ENCODE results near the gene GRID2.
"Not testable (repeated sequence)": the region's sequence is repeated elsewhere in the genome, so short reads cannot be mapped to it uniquely, and the experiment has no call there.

The GRID2 gene

GRCh38 chr4:92270908-92271307 is 32.9 kb upstream of the GRID2 start:
- peak overlapping the region; percentile 34 for H3K9ac ChIP-seq (ENCODE audit: low read depth, low read length)
- H3K4me1 ChIP-seq (ENCODE audit: insufficient read depth, low read length): peaks cover 2% of the 10 kb centered on the region; the same call in 1 of the 2 replicates
- H3K9me3 ChIP-seq (ENCODE audit: control insufficient read depth, insufficient read depth, low read length): no peaks in the 10 kb centered on the region
- peaks cover 45% of the 10 kb centered on the region for H3K36me3 ChIP-seq (ENCODE audit: insufficient read depth, low read length)

- peaks cover 48% of the 10 kb centered on the region for H3K36me3 ChIP-seq (ENCODE audit: insufficient read depth, low read length)
- peak overlapping the region; percentile 34 for H3K9ac ChIP-seq (ENCODE audit: low read depth, low read length)
- not testable (repeated sequence) for H3K4me1 ChIP-seq (ENCODE audit: insufficient read depth, low read length); H3K9me3 ChIP-seq (ENCODE audit: control insufficient read depth, insufficient read depth, low read length)
Measured at GRCh38 chr4:92271551-92271950, 32.2 kb upstream of the GRID2 start.

DNA sequence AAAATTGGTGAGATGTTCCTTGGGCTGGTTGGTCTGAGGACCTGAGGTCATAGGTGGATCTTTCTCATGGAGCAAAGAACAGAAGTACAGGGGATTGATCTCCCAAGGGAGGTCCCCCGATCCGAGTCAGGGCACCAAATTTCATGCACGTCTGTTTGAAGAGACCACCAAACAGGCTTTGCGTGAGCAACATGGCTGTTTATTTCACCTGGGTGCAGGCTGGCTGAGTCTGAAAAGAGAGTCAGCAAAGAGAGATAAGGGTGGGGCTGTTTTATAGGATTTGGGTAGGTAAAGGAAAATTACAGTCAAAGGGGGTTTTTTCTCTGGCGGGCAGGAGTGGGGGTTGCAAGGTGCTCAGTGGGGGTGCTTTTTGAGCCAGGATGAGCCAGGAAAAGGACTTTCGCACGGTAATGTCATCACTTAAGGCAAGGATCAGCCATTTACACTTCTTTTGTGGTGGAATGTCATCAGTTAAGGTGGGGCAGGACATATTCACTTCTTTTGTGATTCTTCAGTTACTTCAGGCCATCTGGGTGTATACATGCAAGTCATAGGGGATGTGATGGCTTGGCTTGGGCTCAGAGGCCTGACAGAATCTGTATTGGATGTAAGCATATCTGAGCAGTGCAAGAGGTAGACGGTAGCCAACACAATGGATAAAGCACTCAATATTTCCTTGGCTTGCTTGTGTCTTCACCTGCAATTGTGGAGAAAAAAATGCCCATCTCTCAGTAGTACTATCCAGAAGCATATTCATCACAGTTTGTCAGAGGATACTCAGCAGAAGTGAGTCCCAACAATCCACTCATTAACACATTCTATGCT is 26.5 kb upstream of the GRID2 start:
- not testable (repeated sequence) for H3K9me3 ChIP-seq (ENCODE audit: control insufficient read depth, insufficient read depth, low read length); H3K4me1 ChIP-seq (ENCODE audit: insufficient read depth, low read length)
- Histone ChIP-seq H3K9ac (ENCODE audit: low read depth, low read length) (peak overlapping the region; percentile 79), H3K36me3 (ENCODE audit: insufficient read depth, low read length) (peaks cover 20% of the 10 kb centered on the region)

- H3K4me1 ChIP-seq (ENCODE audit: insufficient read depth, low read length): no peaks in the 10 kb centered on the region; the same call in 1 of the 2 replicates
- no peaks in the 10 kb centered on the region for H3K9me3 ChIP-seq (ENCODE audit: control insufficient read depth, insufficient read depth, low read length)
- peaks cover 10% of the 10 kb centered on the region for H3K36me3 ChIP-seq (ENCODE audit: insufficient read depth, low read length)
- no peak overlapping the region for H3K9ac ChIP-seq (ENCODE audit: low read depth, low read length)
Measured at GRCh38 chr4:92279296-92279695, 24.5 kb upstream of the GRID2 start.

DNA sequence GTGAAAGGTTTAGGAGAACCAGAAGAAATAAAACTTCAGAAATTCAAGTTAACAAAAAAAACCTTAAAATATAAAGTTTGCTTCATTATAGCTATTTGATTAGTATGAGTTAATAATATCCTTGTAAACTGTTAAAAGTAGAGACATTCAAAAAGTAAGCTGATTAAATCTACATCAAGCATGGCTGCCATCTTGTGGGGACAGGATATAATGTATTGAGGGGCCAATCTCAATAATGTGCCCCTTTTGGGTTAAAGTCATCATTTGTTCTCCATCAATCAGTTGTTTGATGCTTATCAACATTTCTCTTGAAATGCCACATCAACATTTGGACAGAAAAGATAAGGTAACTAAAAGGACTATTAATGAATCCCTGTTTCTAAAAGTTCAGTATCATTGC is 4.6 kb upstream of the GRID2 start:
- Histone ChIP-seq H3K9ac (ENCODE audit: low read depth, low read length) (no peak overlapping the region), H3K9me3 (ENCODE audit: control insufficient read depth, insufficient read depth, low read length) (no peaks in the 10 kb centered on the region), H3K4me1 (ENCODE audit: insufficient read depth, low read length) (peaks cover 23% of the 10 kb centered on the region), H3K36me3 (ENCODE audit: insufficient read depth, low read length) (no peaks in the 10 kb centered on the region)

DNA sequence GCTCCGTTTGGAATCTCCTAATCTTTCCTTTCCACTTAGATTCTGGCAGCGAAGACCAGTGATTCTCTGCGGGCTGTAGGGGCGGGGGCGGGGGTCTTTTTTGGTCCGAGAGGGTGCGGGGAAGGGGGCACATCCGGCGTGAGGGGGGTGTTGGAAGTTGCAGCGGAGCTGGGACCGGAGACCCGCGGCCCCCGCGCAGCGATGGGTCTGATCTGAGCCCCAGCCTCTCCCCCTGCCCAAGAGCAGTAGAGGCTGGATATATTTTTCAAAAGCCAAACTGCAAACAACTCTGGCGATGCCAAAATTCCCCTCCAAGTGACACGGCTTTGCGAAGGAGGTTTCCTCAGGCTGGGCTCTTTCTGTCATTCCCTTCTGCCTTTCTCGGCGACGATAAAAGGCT is 355 bp downstream of the GRID2 start:
- Histone ChIP-seq H3K36me3 (ENCODE audit: insufficient read depth, low read length) (no peaks in the 10 kb centered on the region), H3K9me3 (ENCODE audit: control insufficient read depth, insufficient read depth, low read length) (no peaks in the 10 kb centered on the region), H3K9ac (ENCODE audit: low read depth, low read length) (peak overlapping the region; percentile 92), H3K4me1 (ENCODE audit: insufficient read depth, low read length) (peaks cover 24% of the 10 kb centered on the region)

DNA sequence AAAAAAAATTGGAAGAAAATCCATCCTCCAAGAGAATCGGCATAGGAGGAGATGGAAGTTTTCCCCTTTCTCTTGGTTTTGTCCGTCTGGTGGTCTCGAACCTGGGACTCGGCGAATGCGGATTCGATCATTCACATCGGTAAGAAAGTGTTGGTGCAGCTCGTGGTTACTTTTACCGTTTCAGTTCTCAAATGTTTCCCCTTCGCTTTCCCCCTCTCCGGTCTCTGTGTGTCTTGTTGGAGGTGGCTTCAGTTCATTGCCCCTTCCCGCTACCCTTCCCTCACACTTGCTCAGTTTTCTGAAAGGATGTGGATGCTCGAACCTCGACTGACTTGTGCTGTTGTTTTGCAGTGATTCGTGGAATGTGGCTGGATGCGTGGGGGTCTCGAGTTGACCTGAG is 840 bp downstream of the GRID2 start:
- Histone ChIP-seq H3K36me3 (ENCODE audit: insufficient read depth, low read length) (no peaks in the 10 kb centered on the region), H3K9ac (ENCODE audit: low read depth, low read length) (peak overlapping the region; percentile 92), H3K4me1 (ENCODE audit: insufficient read depth, low read length) (peaks cover 24% of the 10 kb centered on the region), H3K9me3 (ENCODE audit: control insufficient read depth, insufficient read depth, low read length) (no peaks in the 10 kb centered on the region)

DNA sequence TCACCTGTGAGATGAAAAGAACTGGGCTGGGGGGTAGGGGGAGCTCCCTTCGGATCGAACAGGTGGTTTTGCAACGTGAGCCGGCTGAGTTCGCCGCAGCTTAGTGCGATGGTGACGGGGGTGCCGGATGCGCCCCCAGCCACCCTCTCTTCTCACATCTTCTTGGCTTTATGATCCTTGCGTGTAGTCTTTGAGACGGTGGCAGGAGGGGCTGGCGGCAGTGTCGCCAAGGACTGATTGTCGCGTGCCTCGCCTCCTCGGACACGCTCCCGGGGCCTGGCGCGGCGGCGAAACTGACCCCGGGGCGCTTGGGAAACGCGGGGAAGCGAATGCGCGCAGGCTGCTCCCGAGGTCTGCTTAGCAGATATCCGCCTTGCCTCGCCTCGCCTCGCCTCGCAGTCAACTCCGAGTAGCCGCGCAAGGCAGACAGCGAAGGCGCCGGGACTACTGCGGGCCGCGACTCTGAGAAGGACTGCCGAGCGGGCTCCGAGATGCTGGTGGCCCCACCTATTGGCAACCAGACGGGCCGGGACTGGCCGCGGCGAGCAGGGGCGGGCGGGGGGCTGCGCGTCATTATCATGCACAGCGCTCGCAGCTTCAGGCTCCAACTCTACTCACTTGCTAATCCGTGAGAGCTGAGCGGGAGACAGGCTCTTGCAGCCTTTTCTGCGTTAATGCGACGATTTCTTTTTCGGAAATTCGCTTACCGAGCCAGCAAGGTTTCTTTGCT is 1.5 kb downstream of the GRID2 start:
- H3K9ac ChIP-seq (ENCODE audit: low read depth, low read length): peak overlapping the region; percentile 92

DNA sequence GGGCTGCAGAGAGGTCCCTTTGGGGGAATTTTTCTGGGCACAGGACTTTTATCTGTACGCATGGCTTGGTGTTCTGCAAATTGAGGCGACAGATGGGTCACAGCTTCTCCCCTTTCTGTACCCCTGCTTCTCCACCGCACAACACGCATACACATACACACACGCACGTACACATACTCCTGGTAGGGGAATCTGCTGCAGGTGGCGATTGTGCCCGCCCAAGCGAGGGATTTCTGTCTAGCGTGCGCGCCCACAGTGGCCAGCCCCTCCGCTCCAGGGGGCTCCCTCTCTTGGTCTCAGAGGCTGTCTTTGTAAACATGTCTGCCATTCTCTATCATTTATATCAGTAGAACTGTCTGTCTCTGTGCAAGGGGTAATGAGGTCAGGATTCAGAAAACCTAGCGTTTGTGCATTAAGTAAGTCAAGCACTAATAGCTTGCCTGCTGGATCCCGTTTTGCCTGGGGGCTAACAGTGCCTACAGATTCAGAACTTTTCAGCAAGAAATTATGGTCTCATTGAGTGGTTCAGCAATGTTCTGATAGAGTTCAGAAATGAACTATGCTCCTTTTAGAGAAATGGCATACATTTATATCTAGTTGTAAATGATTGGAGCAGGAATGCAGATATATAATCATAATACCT is 2.2 kb downstream of the GRID2 start:
- Histone ChIP-seq H3K9me3 (ENCODE audit: control insufficient read depth, insufficient read depth, low read length) (no peaks in the 10 kb centered on the region), H3K36me3 (ENCODE audit: insufficient read depth, low read length) (no peaks in the 10 kb centered on the region), H3K4me1 (ENCODE audit: insufficient read depth, low read length) (peaks cover 20% of the 10 kb centered on the region), H3K9ac (ENCODE audit: low read depth, low read length) (peak overlapping the region; percentile 92)

More for the DNA sequence above, 1.5 kb downstream of the GRID2 start:
- peaks cover 24% of the 10 kb centered on the region for H3K4me1 ChIP-seq (ENCODE audit: insufficient read depth, low read length)
- H3K36me3 ChIP-seq (ENCODE audit: insufficient read depth, low read length): no peaks in the 10 kb centered on the region
- H3K9me3 ChIP-seq (ENCODE audit: control insufficient read depth, insufficient read depth, low read length): no peaks in the 10 kb centered on the region

DNA sequence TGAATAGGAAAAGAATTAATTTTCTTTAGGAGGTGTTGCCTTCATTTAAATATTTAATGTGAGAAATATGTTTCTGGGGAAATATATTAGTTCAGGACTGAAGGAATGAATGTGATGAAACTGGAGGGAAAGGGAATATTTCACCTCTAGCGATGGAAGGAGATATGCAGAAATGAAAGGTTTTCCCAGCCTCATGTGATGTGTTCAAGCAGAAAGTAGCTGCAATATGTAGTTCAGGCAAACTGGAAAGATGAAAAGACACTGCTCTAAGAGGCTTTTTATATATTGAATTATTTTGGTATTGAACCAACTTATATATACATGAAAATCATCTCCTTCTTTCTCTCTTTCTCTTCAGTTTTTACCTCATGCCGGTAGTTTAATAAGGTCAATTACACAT is 3.4 kb downstream of the GRID2 start:
- peaks cover 12% of the 10 kb centered on the region for H3K4me1 ChIP-seq (ENCODE audit: insufficient read depth, low read length)
- H3K36me3 ChIP-seq (ENCODE audit: insufficient read depth, low read length): no peaks in the 10 kb centered on the region
- no peaks in the 10 kb centered on the region for H3K9me3 ChIP-seq (ENCODE audit: control insufficient read depth, insufficient read depth, low read length)
- peak overlapping the region; percentile 9; the same call in 1 of the 2 replicates for H3K9ac ChIP-seq (ENCODE audit: low read depth, low read length)

DNA sequence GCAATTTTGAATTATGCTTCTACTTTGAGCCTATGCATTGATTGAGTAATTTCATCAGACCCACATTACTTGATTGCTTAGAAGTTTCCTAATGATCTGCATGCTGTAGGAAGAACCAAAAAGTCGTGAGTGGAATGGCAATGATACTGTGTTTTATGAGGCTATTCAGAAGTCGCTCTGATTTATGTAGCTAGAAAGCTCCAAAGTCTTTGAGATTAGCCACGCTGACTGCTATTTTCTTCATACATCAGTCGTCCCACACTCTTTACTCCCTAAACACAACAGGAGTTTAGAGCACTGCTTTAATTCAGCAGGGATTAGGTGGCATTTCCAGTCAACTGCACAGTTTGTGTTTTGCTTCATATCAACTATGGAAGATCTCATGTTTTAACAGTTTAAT is 4.1 kb downstream of the GRID2 start:
- Histone ChIP-seq H3K9me3 (ENCODE audit: control insufficient read depth, insufficient read depth, low read length) (no peaks in the 10 kb centered on the region), H3K36me3 (ENCODE audit: insufficient read depth, low read length) (no peaks in the 10 kb centered on the region), H3K4me1 (ENCODE audit: insufficient read depth, low read length) (peaks cover 7% of the 10 kb centered on the region; the same call in 1 of the 2 replicates), H3K9ac (ENCODE audit: low read depth, low read length) (peak overlapping the region; percentile 38)

DNA sequence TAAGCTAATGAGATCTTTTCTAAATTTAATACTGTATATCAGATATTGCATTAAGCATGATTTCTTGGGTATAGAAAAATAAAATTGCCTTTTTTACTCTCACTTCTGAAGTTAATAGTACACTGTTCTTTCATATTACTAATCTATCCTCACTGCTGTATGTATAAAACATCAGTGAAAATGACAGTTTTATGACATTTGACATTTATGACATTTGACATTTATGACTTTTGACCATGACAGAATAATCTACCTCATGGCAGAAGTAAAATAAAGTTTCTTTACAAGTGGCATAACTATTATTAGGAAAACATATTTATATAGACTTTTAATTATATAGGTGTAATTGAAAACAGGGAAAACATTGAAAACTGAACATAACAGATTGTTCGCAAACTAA is 13.3 kb downstream of the GRID2 start:
- Histone ChIP-seq H3K4me1 (ENCODE audit: insufficient read depth, low read length) (peaks cover 9% of the 10 kb centered on the region), H3K9me3 (ENCODE audit: control insufficient read depth, insufficient read depth, low read length) (no peaks in the 10 kb centered on the region), H3K9ac (ENCODE audit: low read depth, low read length) (no peak overlapping the region), H3K36me3 (ENCODE audit: insufficient read depth, low read length) (no peaks in the 10 kb centered on the region)

DNA sequence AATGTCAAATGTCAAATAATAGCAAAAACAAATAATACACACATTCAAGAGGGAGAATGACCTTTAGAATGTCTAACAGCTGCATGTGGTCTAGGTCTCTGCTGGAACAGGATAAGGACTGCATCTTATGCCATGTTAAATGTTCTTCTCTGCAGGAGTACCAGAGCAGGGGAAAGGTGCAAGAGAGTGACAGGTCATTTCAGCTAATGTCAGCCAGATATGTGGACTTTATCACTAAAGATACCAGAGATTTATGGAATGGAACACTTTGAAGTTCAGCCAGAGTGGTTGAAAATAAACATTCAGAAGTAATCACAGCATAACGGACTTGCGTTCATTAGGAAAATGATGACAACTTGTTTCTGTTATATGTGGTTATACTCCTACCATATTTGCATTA is 24.3 kb downstream of the GRID2 start:
- H3K9ac ChIP-seq (ENCODE audit: low read depth, low read length): no peak overlapping the region
- peaks cover 18% of the 10 kb centered on the region for H3K4me1 ChIP-seq (ENCODE audit: insufficient read depth, low read length)
- no peaks in the 10 kb centered on the region for H3K36me3 ChIP-seq (ENCODE audit: insufficient read depth, low read length)
- no peaks in the 10 kb centered on the region for H3K9me3 ChIP-seq (ENCODE audit: control insufficient read depth, insufficient read depth, low read length)

DNA sequence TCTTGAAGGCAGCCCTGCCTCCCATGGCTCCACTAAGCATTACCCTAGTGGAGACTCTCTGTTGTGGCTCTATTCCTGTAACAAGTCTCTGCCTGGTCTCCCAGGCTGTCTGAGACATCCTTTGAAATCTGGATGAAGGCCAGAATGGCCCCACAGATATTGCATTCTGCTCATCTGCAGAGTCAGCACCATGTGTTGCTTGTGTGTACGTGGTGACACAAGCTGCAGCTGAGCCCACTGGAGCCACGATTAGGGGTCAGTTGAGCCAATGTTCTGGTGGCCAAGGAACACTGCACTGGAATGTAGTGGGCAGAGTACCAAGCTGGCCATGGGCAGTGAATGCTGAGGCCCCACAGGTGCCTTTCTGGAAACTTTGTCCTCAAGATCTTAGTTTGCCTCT is 29.2 kb downstream of the GRID2 start:
- Histone ChIP-seq H3K36me3 (ENCODE audit: insufficient read depth, low read length) (no peaks in the 10 kb centered on the region), H3K9ac (ENCODE audit: low read depth, low read length) (no peak overlapping the region), H3K4me1 (ENCODE audit: insufficient read depth, low read length) (peaks cover 14% of the 10 kb centered on the region; the same call in 1 of the 2 replicates), H3K9me3 (ENCODE audit: control insufficient read depth, insufficient read depth, low read length) (no peaks in the 10 kb centered on the region)
